Hepatocyte (in vitro differentiated cells): Measurements from ENCODE around the gene GALNT5.

Source experiments
- EZH2 ChIP-seq: fragments of 200-600 bp; sonication (generic); IDR thresholded peaks from 2 replicates; pipeline ENCODE4 v1.6.1; 2016; ENCODE audit warnings: antibody characterized with exemption, mild to moderate bottlenecking, borderline replicate concordance
- EZH2phosphoT487 ChIP-seq: fragments of 200-600 bp; sonication (generic); IDR thresholded peaks from one replicate; pipeline ENCODE4 v1.6.1; 2018; ENCODE audit warnings: antibody characterized with exemption, mild to moderate bottlenecking, low read depth, moderate library complexity; ENCODE audit not compliant: unreplicated experiment, severe bottlenecking
- TF ChIP-seq, protein P1 (sequence below): fragments of 200-600 bp; sonication (generic); IDR thresholded peaks from 2 replicates; pipeline ENCODE4 v1.5.1; 2016; ENCODE audit warnings: antibody characterized with exemption, mild to moderate bottlenecking; ENCODE audit not compliant: poor library complexity

GRCh38 chr2:157320409-157320808, 62.9 kb downstream of the GALNT5 start:
- TF ChIP-seq EZH2 (no peak), EZH2phosphoT487 (no peak)
- TF ChIP-seq, protein P1, sequence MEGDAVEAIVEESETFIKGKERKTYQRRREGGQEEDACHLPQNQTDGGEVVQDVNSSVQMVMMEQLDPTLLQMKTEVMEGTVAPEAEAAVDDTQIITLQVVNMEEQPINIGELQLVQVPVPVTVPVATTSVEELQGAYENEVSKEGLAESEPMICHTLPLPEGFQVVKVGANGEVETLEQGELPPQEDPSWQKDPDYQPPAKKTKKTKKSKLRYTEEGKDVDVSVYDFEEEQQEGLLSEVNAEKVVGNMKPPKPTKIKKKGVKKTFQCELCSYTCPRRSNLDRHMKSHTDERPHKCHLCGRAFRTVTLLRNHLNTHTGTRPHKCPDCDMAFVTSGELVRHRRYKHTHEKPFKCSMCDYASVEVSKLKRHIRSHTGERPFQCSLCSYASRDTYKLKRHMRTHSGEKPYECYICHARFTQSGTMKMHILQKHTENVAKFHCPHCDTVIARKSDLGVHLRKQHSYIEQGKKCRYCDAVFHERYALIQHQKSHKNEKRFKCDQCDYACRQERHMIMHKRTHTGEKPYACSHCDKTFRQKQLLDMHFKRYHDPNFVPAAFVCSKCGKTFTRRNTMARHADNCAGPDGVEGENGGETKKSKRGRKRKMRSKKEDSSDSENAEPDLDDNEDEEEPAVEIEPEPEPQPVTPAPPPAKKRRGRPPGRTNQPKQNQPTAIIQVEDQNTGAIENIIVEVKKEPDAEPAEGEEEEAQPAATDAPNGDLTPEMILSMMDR, result no peak
